Measurements from ENCODE around the gene PAX8.
"Not testable (repeated sequence)": the region's sequence is repeated elsewhere in the genome, so short reads cannot be mapped to it uniquely, and the experiment has no call there.

PAX8 gene

DNA sequence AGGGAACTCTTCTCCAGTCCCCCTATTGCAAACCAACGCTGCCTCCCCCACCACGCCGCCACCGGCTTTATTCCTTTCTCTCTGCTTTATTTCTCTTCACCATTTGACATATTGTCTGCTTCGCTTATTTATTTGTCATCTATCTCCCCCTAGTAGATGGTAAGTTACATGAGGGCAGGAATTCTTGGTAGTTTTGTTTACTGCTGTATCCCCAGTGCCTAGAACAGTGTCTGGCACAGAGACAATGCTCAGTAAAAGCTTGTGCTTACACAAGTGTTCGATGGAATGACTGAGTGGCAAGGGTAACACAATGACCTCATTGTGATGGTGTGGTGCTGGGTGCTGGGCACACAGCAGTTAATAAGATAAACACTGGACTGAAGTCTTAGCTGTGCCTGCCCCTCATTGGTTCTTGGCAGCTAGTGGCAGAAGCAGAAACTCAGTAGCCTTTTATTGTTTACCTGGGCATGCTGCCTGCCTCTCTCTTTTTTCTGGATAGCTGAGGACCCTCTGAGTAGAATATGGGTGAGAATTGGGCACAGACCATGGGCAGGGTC, 9.5 kb upstream of the PAX8 start:
- DNase-seq = not testable (repeated sequence)

DNA sequence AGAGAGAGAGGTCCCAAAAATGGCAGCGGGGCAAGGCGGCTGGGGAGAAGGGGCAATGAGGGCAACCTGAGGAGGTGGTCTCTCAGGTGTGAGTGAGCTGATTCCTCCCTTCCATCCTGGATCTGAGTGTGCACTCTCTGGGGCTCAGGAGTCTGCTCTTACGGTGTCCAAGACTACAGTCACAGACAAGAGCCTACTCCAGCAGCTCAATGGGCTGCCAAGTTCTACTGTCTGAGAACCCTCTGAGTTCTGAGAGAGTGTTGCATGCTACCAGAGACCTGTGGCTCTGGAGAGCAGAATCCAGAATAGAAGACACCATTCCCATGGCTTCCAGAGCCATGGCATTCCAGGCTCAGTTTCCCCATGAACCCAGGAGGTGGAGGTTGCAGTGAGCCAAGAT, 7.1 kb upstream of the PAX8 start:
- no peak for DNase-seq

DNA sequence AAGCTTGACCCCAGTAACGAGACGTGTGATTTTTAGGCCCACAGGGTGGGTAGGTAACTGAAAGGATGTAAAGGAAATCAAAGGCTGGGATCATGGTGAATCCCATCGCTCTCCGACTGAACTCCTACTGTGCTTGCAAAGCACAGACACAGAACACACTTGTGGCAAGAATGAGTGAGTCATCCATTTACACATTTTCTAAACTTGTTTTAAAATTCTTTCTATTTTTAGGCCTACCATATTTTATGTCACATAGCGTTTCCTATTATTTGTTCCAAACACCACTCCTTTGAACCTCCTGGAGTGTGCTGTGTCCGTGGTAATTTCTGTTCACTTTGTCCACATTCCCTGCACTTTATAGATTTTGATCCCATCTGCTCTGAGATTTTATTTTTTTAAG, 6.3 kb upstream of the PAX8 start:
- DNase-seq = not testable (repeated sequence)

DNA sequence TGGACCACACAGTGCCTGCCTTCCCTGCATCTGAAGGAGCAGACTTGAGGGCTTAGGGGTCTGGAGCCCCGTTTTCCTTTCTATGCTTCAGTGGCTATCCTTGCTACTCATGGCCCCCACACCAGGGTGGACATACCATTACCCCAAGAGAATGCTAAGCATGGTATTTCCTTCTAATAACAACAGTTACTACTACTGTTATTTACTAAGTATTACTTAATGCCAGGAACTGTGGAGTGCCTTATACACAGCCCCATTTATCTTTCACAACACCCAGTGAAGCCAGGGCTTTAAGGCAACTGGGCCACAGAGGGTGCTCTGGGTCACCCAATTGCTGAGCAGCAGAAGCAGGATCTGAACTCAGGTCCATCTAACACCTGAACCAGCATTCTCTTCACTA, 5.8 kb upstream of the PAX8 start:
- DNase-seq = no peak

DNA sequence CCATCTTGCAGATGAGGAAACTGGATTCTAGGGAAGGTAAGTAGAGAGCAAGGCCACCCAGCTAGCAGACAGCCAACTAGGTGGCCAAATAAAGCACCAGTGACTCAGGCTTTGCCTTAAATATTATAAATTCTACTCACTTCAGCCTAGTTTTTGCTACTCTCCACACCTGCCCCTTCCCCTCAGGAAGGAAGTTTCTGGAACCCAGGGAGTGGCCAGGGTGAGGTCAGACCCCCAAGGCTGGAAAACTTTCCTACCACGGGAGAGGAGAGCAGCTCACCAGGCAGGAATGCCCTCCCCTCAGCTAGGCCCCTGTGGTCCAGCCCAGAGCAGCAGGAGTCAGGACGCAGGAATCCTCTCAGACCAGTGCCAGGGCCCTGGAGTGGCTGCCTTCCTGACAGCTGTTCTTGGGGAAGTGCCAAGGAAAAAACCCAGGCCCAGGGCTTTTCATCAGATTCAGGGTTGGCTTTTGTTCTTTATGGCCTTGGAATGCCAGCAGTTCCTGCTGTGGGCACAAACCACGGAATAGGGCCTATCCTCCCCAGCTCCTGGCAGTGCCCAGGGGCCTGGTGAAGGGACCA, 5.1 kb upstream of the PAX8 start:
- DNase-seq = no peak

DNA sequence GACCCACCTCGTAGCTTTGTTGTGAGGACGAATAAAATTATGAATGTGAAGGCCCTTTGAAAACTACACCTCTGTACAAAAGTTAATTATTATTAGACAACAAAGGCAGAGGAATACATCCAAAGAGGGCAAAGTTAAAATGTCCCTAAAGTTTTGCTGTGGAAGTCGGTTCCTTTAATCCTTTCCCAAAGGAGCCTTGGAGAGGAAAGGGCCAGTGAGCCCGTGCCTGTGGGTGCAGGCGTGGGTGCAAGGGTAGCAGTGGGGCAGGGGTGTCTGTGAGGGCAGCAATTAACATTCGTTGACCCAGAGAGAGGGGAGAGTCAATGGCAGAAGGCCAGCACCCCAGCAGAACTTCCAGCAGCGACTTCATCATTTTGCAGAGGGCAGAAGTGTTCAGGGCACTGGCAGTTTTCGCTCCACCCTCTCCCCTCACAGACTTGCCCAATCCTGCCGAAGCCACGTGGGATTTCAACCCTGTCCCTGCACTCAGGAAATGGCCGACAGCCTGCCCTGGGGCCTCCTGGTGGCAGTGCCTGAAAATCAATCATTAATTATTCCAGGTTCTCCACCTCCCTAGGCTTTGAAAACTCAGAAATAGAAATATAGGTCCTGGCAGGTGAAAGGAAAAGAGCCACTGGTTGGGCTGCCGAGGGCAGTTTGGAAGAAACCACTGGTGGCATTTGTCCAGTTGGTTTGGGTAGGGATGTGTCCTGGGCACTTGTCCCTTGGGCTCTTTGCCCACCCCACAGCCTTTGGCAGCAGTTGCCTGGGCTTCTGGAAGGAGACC, 4.2 kb upstream of the PAX8 start:
- DNase-seq = no peak

DNA sequence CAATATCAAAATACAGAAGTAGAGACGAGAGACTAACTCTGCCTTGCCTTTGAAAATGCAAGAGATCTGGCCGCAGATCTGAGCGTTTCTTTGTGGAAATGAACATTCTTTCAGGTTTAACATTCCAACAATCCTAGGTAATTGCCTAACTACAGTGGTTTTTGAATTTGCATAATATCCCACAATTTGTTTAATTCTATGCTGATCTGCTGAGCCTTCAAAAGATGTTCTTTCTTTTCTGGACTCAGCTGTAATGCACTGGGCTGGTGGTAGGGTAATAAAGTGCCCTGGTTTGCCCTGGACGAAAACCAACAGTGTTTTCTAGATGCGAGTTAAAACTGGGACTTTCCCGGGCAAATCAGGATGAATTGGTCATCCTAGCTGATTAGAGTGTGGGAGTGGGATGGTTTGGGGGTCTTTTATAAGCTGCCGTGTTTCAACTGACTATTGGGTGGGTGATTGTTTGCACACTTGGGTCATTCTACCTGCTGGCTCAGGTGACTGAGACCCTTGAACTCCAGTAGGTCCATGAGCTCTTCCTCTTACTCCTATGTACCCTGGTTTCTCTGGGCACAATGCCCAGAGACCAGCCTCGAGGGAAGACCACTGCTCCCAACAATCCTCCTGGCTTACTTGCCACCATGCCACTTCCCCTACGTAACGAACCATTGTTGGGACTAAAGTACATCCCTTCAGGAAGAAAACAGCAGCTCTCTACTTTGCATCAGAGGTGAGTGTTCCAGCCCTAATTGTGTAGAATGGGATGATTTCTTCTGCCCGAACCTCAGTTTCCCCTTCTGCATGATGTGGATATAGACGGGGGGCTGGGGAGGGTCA, 3.4 kb upstream of the PAX8 start:
- no peak for DNase-seq

GRCh38 chr2:113278073-113278741, 514 bp downstream of the PAX8 start:
- DNase-seq = no peak

GRCh38 chr2:113277474-113278072, 1.1 kb downstream of the PAX8 start:
- DNase-seq = no peak

DNA sequence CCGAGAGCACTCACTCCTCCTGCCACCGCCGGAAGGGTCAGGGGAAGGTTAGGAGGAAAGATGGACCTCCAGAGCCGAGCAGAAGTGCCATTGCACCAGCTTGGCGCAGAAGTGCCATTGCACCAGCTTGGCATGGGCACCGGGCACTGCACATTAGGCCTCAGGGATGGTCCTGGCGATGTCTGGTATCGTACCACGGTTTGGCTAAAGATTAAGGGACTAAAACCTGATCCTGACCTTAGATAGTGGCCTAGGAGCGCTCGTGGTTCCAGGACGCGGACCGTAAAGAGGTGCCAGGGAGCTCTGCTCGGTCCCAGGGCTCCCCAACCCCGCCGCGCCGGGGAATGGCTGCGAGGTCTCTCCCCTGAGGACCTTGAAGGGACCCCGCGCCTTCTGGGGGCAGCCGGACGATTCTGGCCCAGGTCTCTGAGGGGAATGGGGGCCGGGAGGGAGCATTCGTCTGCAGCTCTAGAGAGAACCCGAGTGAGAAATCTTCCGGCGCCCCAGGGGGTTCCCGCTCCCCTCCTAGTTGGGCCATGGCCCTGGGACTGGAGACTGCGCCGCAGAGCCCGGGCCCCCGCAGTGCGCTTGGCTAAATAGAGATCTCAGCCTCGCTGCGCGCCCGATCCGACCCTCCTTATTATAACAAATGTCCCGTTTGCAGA, 1.8 kb downstream of the PAX8 start:
- DNase-seq = no peak

GRCh38 chr2:113276216-113276760, 2.4 kb downstream of the PAX8 start:
- no peak for DNase-seq

DNA sequence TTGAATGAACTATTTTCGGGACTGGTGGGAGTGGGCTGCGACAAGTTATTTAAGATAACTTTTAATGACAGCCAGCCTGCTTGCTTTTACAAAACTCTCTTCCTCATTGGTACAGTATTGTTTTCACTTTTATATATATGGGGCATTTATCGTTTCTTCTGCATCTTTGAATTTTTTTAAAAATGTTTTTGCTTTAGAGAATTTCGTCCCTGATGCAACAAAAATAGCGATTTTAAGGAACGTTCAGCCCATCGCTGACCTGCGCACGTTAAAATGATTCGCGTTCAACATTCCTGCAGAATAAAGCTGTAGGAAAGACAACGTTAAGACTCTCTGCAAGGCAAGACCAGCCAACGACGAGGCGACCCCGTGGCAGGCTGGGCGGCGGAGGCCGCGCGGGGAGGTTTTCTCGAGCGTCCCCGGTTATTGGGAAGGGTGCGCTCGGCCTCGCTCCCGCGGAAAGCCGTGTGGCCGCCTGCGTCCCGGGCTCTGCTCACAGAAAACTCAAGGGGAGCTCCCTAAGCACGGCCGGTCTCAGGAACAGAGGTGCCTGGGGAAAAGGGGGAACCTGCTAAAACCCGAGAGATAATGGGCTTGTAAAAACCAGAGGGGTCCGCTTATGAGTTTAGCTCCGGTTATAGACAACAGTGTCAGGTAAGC, 3.0 kb downstream of the PAX8 start:
- DNase-seq = no peak

- no peak for DNase-seq
Observed at GRCh38 chr2:113274432-113274831, 4.3 kb downstream of the PAX8 start.

DNA sequence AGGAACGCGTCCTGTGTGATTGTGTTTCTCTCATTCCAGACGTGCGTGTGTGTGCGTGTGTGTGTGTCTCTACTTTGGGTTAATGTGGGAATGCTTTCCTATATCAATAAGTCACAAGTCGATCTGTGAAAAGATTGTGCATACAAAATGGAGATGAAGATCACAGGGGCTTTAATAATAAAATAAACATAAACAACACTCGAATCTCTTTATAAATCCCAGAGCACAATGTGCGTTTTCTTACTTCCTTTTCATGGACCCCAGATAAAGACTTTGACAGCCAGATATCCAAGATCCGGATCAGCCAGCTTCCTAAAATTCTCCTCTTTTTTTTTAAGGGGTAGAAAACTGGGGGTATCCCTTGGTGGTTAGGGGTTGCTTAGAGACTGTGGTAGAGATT, 4.7 kb downstream of the PAX8 start:
- no peak for DNase-seq

DNA sequence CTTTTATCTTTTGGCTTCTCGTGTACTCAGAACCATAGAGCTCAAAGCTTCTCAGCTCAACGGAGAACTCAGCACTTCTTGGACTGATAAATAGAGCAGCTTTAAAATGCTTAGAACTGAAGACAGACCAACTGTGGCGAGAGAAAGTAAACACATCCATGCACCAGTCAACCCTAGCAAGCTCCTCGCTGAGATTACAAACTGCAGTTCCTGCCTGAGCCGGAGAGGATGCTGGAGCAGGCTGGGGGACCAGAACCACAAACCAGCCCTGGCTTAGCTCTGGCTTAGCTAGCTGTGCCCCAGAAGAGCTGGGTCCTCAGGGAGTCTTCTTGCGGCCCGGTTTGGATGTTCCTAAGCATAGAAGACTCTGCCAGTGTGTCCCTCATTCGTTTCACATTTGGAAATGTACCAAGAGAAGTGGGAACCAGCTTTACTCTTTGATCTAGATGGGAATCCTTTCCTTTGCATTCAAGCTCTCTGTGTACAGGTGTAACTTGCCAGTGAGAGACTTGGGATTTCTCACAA, 5.6 kb downstream of the PAX8 start:
- no peak for DNase-seq

DNA sequence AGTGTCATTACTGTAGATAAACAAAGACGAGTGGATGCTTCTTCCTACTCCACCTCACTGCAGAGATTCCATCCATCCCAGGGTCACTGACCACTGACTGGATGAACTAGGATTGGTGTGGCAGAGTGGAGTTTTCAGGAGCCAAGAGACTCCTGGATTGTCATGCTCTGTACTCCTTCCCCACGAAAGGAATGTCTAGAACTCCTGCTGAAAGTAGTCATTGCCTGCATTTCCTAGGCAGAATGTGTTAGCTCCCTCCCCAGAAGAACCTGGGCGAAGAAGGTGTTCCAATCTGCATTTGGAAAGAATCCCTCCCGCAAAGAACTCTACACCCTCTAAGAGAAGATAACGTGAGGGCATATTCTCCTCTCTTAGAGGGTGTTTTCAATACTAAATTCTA, 6.2 kb downstream of the PAX8 start:
- DNase-seq = no peak

- no peak for DNase-seq
Observed at GRCh38 chr2:113268621-113269360, 9.9 kb downstream of the PAX8 start.

- DNase-seq = no peak
Observed at GRCh38 chr2:113266431-113266830, 12.3 kb downstream of the PAX8 start.

DNA sequence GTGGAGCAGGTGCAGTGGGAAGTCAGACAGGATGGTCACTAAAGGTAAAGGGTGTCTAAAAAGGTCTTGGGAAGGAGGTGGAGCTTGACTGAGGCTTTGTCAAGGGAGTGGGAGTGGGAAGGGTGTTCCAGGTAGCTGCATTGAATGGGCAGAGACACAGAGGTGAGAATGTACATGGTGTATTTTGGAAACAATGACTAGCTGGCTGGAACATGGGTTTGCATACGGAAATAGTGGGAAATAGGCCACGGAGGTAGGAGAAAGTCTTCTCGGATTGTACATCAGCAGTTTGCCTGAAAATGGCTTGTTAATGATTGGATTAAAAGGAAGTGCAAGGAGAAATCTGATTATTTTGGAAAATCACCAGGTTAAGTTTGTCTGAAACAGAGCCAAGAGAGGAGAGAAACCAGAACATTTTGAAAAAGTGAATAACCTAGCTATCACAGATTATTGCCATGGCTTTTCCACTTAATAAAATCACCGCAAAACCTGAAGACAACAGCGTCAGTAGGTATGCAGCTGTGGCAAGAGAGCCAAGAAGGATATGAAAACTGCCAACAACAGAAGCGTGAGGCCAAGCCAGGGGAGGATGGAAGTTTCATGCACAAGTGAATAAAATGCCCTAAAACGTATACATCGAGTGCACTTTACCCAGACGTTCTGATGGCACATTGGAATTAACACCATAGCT, 13.9 kb downstream of the PAX8 start:
- DNase-seq = no peak

DNA sequence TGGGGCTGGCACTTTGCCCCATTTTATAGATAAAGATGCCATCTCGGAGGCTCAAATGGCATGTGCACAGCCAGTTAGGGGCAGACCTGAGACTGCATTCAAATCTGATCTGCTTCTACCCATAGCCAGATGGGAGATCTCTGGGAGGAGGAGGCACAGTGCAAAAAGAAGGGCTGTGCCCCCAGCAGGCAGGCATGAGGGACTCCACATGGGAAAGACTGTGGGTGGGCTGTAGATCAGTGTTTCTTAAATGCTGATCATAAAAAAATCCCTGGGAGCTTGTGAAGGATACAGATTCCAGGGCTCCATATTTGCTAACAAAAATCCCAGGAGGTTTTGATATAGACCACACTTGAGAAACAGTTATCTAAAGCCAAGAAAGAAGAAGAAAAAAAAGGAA, 15.2 kb downstream of the PAX8 start:
- DNase-seq = no peak
